HEK293 (cell line): ENCODE results near the gene ZNF646.

ENCODE experiments used
- GLI4 ChIP-seq: fragments of 450-650 bp; formaldehyde crosslinking; IDR thresholded peaks from 2 replicates; pipeline ENCODE4 v1.5.1; 2016; ENCODE audit warnings: missing biosample characterization, missing genetic modification characterization
- KLF1 ChIP-seq: fragments of 450-650 bp; formaldehyde crosslinking; IDR thresholded peaks from 2 replicates; pipeline ENCODE4 v1.5.1; 2016; ENCODE audit warnings: missing biosample characterization, missing genetic modification characterization
- KLF16 ChIP-seq: fragments of 450-650 bp; formaldehyde crosslinking; IDR thresholded peaks from 2 replicates; pipeline ENCODE4 v1.5.1; 2017; ENCODE audit warnings: missing biosample characterization, missing genetic modification characterization
- KLF7 ChIP-seq: fragments of 450-650 bp; formaldehyde crosslinking; IDR thresholded peaks from 2 replicates; pipeline ENCODE4 v1.5.1; 2016; ENCODE audit warnings: missing biosample characterization, missing genetic modification characterization, borderline replicate concordance
- MEIS1 ChIP-seq: sonication (generic); formaldehyde crosslinking; IDR thresholded peaks from 2 replicates; pipeline ENCODE4 v1.8.1; 2022; ENCODE audit warnings: missing genetic modification reagents, mild to moderate bottlenecking, borderline replicate concordance
- PRDM4 ChIP-seq: fragments of 450-650 bp; formaldehyde crosslinking; IDR thresholded peaks from 2 replicates; pipeline ENCODE4 v1.5.1; 2017; ENCODE audit warnings: missing biosample characterization, missing genetic modification characterization
- PRDM6 ChIP-seq: fragments of 450-650 bp; formaldehyde crosslinking; IDR thresholded peaks from 2 replicates; pipeline ENCODE4 v1.5.1; 2017; ENCODE audit warnings: missing biosample characterization, missing genetic modification characterization
- SP3 ChIP-seq: fragments of 450-650 bp; formaldehyde crosslinking; IDR thresholded peaks from 2 replicates; pipeline ENCODE4 v1.5.1; 2016; ENCODE audit warnings: missing biosample characterization, missing genetic modification characterization
- SP7 ChIP-seq: fragments of 450-650 bp; formaldehyde crosslinking; IDR thresholded peaks from 2 replicates; pipeline ENCODE4 v1.5.1; 2016; ENCODE audit warnings: missing biosample characterization, missing genetic modification characterization
- TRIM28 ChIP-seq: IDR thresholded peaks from 2 replicates; pipeline ENCODE4 v1.6.1; 2011; ENCODE audit warnings: low read length, control low read depth, borderline replicate concordance
- ZBTB17 ChIP-seq: fragments of 450-650 bp; formaldehyde crosslinking; IDR thresholded peaks from 2 replicates; pipeline ENCODE4 v1.5.1; 2016; ENCODE audit warnings: missing biosample characterization, missing genetic modification characterization
- ZBTB26 ChIP-seq: fragments of 450-650 bp; formaldehyde crosslinking; optimal IDR thresholded peaks from 2 replicates; pipeline ENCODE3; 2016; ENCODE audit warnings: missing biosample characterization, mild to moderate bottlenecking, missing genetic modification characterization
- ZBTB48 ChIP-seq: fragments of 450-650 bp; formaldehyde crosslinking; IDR thresholded peaks from 2 replicates; pipeline ENCODE4 v1.5.1; 2016; ENCODE audit warnings: missing biosample characterization, missing genetic modification characterization
- ZBTB6 ChIP-seq: fragments of 450-650 bp; formaldehyde crosslinking; IDR thresholded peaks from 2 replicates; pipeline ENCODE4 v1.5.1; 2017; ENCODE audit warnings: missing biosample characterization, missing genetic modification characterization
- ZEB2 ChIP-seq: fragments of 450-650 bp; formaldehyde crosslinking; IDR thresholded peaks from 2 replicates; pipeline ENCODE4 v1.5.1; 2016; ENCODE audit warnings: missing biosample characterization, missing genetic modification characterization
- ZFP69B ChIP-seq: fragments of 450-650 bp; formaldehyde crosslinking; IDR thresholded peaks from 2 replicates; pipeline ENCODE4 v1.5.1; 2016; ENCODE audit warnings: missing biosample characterization, missing genetic modification characterization
- ZNF114 ChIP-seq: fragments of 450-650 bp; formaldehyde crosslinking; IDR thresholded peaks from 2 replicates; pipeline ENCODE4 v1.5.0; 2017; ENCODE audit warnings: missing biosample characterization, missing genetic modification characterization
- ZNF121 ChIP-seq: fragments of 450-650 bp; formaldehyde crosslinking; IDR thresholded peaks from 2 replicates; pipeline ENCODE4 v1.5.1; 2016; ENCODE audit warnings: missing biosample characterization, missing genetic modification characterization
- ZNF155 ChIP-seq: fragments of 450-650 bp; formaldehyde crosslinking; IDR thresholded peaks from 2 replicates; pipeline ENCODE4 v1.5.1; 2016; ENCODE audit warnings: missing biosample characterization, missing genetic modification characterization
- ZNF23 ChIP-seq: fragments of 450-650 bp; formaldehyde crosslinking; IDR thresholded peaks from 2 replicates; pipeline ENCODE4 v1.5.1; 2016; ENCODE audit warnings: missing biosample characterization, missing genetic modification characterization, borderline replicate concordance
- ZNF274 ChIP-seq, 2 experiments: fragments of 200-500 bp in 1 of 2; fragments of 450-650 bp in 1 of 2; sonication (Bioruptor generic) in 1 of 2; formaldehyde crosslinking in 1 of 2; IDR thresholded peaks; 2 replicates each; pipeline versions ENCODE4 v1.5.1 to v1.6.1; 2014 to 2016; ENCODE audit warnings: borderline replicate concordance in 1 of 2, inconsistent platforms in 1 of 2, low read length in 1 of 2, missing biosample characterization in 1 of 2, missing genetic modification characterization in 1 of 2
- ZNF341 ChIP-seq: fragments of 450-650 bp; formaldehyde crosslinking; IDR thresholded peaks from 2 replicates; pipeline ENCODE4; 2016; ENCODE audit warnings: low read depth, missing biosample characterization, missing genetic modification characterization
- ZNF362 ChIP-seq: fragments of 450-650 bp; formaldehyde crosslinking; IDR thresholded peaks from 2 replicates; pipeline ENCODE4 v1.5.1; 2016; ENCODE audit warnings: missing biosample characterization, missing genetic modification characterization
- ZNF449 ChIP-seq: fragments of 450-650 bp; formaldehyde crosslinking; IDR thresholded peaks from 2 replicates; pipeline ENCODE4 v1.5.1; 2017; ENCODE audit warnings: missing biosample characterization, mild to moderate bottlenecking, missing genetic modification characterization, moderate library complexity
- ZNF529 ChIP-seq: fragments of 450-650 bp; formaldehyde crosslinking; IDR thresholded peaks from 2 replicates; pipeline ENCODE4 v1.5.1; 2017; ENCODE audit warnings: missing genetic modification characterization, missing biosample characterization; ENCODE audit not compliant: insufficient replicate concordance
- ZNF530 ChIP-seq: fragments of 450-650 bp; formaldehyde crosslinking; IDR thresholded peaks from 2 replicates; pipeline ENCODE4 v1.5.1; 2016; ENCODE audit warnings: low read depth, missing biosample characterization, missing genetic modification characterization
- ZNF629 ChIP-seq: fragments of 450-650 bp; formaldehyde crosslinking; IDR thresholded peaks from 2 replicates; pipeline ENCODE4 v1.5.1; 2017; ENCODE audit warnings: missing biosample characterization, missing genetic modification characterization
- ZNF660 ChIP-seq: fragments of 450-650 bp; IDR thresholded peaks from 2 replicates; pipeline ENCODE4 v1.5.1; 2018; ENCODE audit warnings: missing biosample characterization, mild to moderate bottlenecking, missing genetic modification characterization
- ZNF747 ChIP-seq: fragments of 450-650 bp; formaldehyde crosslinking; IDR thresholded peaks from 2 replicates; pipeline ENCODE4 v1.5.1; 2016; ENCODE audit warnings: missing biosample characterization, missing genetic modification characterization
- ZNF830 ChIP-seq: fragments of 450-650 bp; IDR thresholded peaks from 2 replicates; pipeline ENCODE4 v1.5.0; 2018; ENCODE audit warnings: missing biosample characterization, missing genetic modification characterization, low read depth, mild to moderate bottlenecking, moderate library complexity

ZNF646 gene

GRCh38 chr16:31033709-31034492 lies 40.3 kb upstream of the ZNF646 start (continued):
- TF ChIP-seq TRIM28 (no peak), ZNF629 (tag by site-specific recombination) (0 out of 2 replicates have a peak, but pooled peaks have one; percentile 16), ZNF747 (tag by site-specific recombination) (no peak), ZNF155 (tag by site-specific recombination) (no peak), GLI4 (tag by site-specific recombination) (no peak), ZBTB48 (no peak), ZNF23 (tag by site-specific recombination) (no peak), ZNF121 (tag by site-specific recombination) (no peak), ZNF362 (tag by site-specific recombination) (no peak), ZBTB26 (tag by site-specific recombination) (no peak), MEIS1 (CRISPR knock-in tag) (no peak), ZNF114 (tag by site-specific recombination) (no peak), ZEB2 (tag by site-specific recombination) (no peak; the same call in 1 of the 2 replicates), ZNF530 (tag by site-specific recombination) (no peak; the same call in 1 of the 2 replicates), ZNF274 (IDR thresholded peaks at IDR 0.05; ENCODE audit: low read length) (no peak), ZNF274 (tag by site-specific recombination; IDR thresholded peaks at IDR 0.05; ENCODE audit: borderline replicate concordance) (no peak), KLF1 (0 out of 2 replicates have a peak, but pooled peaks have one; percentile 24), ZBTB17 (tag by site-specific recombination) (peak; percentile 88), KLF16 (tag by site-specific recombination) (no peak), KLF7 (no peak), ZFP69B (peak; percentile 51; the same call in 1 of the 2 replicates), ZNF660 (tag by site-specific recombination) (0 out of 2 replicates have a peak, but pooled peaks have one; percentile 35), PRDM4 (tag by site-specific recombination) (no peak), ZNF449 (tag by site-specific recombination) (0 out of 2 replicates have a peak, but pooled peaks have one; percentile 11), ZBTB6 (tag by site-specific recombination) (peak; percentile 64; the same call in 1 of the 2 replicates), ZNF341 (tag by site-specific recombination) (peak; percentile 94), SP3 (peak; percentile 73), SP7 (tag by site-specific recombination) (peak; percentile 58; the same call in 1 of the 2 replicates), ZNF529 (tag by site-specific recombination) (no peak), ZNF830 (no peak), PRDM6 (tag by site-specific recombination) (no peak)
